RCC 7860 (cell line): ENCODE data around the gene CFAP410.
"Not testable (repeated sequence)": the region's sequence is repeated elsewhere in the genome, so short reads cannot be mapped to it uniquely, and the experiment has no call there.

ENCODE experiments used
- DNase-seq: peaks from one replicate; pipeline ENCODE4 v3.0.0-alpha.2; 2015; ENCODE audit warnings: low spot score
- FAIRE-seq: peaks from 2 replicates; lab custom pipeline; 2012; peaks lifted over from hg19 to GRCh38; lab: Jason Lieb, UNC

Gene CFAP410

GRCh38 chr21:44352253-44352860 is 13.2 kb upstream of the CFAP410 start:
- FAIRE-seq (no peak), DNase-seq (no peak)

GRCh38 chr21:44351535-44352252 is 12.5 kb upstream of the CFAP410 start:
- DNase-seq (no peak), FAIRE-seq (no peak)

GRCh38 chr21:44350773-44351481 is 11.7 kb upstream of the CFAP410 start:
- DNase-seq (no peak), FAIRE-seq (no peak)

GRCh38 chr21:44349847-44350772 is 10.9 kb upstream of the CFAP410 start:
- no peak for DNase-seq

GRCh38 chr21:44349416-44349846 is 10.2 kb upstream of the CFAP410 start:
- FAIRE-seq, result no peak
- DNase-seq, result no peak

More at GRCh38 chr21:44349847-44350772, 10.9 kb upstream of the CFAP410 start:
- FAIRE-seq, result no peak

- no peak for FAIRE-seq
- no peak for DNase-seq
These were observed 9.7 kb upstream of the CFAP410 start for GRCh38 chr21:44348861-44349260.

- no peak for DNase-seq
- no peak for FAIRE-seq
These were observed 8.8 kb upstream of the CFAP410 start for GRCh38 chr21:44347911-44348451.

GRCh38 chr21:44345495-44345894 is 6.3 kb upstream of the CFAP410 start:
- no peak for FAIRE-seq

GRCh38 chr21:44344541-44345183 is 5.5 kb upstream of the CFAP410 start:
- DNase-seq (no peak), FAIRE-seq (no peak)

More at GRCh38 chr21:44345495-44345894, 6.3 kb upstream of the CFAP410 start:
- no peak for DNase-seq

- not testable (repeated sequence) for DNase-seq, FAIRE-seq
These were observed 3.8 kb upstream of the CFAP410 start for GRCh38 chr21:44342981-44343380.

GRCh38 chr21:44341726-44342458 is 2.7 kb upstream of the CFAP410 start:
- not testable (repeated sequence) for FAIRE-seq, DNase-seq

GRCh38 chr21:44337941-44338895 is 972 bp downstream of the CFAP410 start:
- FAIRE-seq, result no peak
- peak; percentile 25 for DNase-seq

- DNase-seq, result no peak
- no peak for FAIRE-seq
These were observed 1.7 kb downstream of the CFAP410 start for GRCh38 chr21:44337449-44337848.

- no peak for DNase-seq
- no peak for FAIRE-seq
These were observed 3.7 kb downstream of the CFAP410 start for GRCh38 chr21:44335266-44336059.

- no peak for DNase-seq
- FAIRE-seq, result no peak
These were observed 4.7 kb downstream of the CFAP410 start for GRCh38 chr21:44334329-44335030.

GRCh38 chr21:44333509-44334328 is 5.5 kb downstream of the CFAP410 start:
- FAIRE-seq, result no peak
- DNase-seq, result no peak
